Psoas muscle (tissue), 8 donors: ENCODE results near the gene ADGRG3. TPM values are rescaled to one million over a fixed set of nuclear protein-coding genes. Genes with fewer than 3 reads are reported as not detected.

Experiments used
- ATAC-seq, 4 donors: fragments of 200-7000 bp; cut with Tn5 transposase; one replicate each; pipeline ENCODE4 v1.9.1; 2020; ENCODE audit warnings: moderate library complexity in 3 of 4, mild to moderate bottlenecking in 2 of 4
- DNase-seq, 2 donors: peaks; one replicate each; pipeline ENCODE4 v3.0.0-alpha.2; 2020
- H3K27ac ChIP-seq: fragments of 200-600 bp; one replicate; pipeline ENCODE4 v1.8.0; 2022
- H3K27me3 ChIP-seq, 3 donors: fragments of 200-600 bp in 1 of 3; one replicate each; pipeline versions ENCODE4 v1.6.1 to v1.8.0; 2013 to 2022; ENCODE audit warnings: low read length in 2 of 3, mild to moderate bottlenecking in 2 of 3, moderate library complexity in 1 of 3; ENCODE audit not compliant: insufficient read depth in 3 of 3
- H3K36me3 ChIP-seq, 2 donors: fragments of 200-600 bp in 1 of 2; one replicate each; pipeline versions ENCODE4 v1.6.1 to v1.8.0; 2013 to 2022; ENCODE audit warnings: low read depth in 1 of 2, mild to moderate bottlenecking in 1 of 2, moderate library complexity in 1 of 2; ENCODE audit not compliant: insufficient read depth in 1 of 2
- H3K4me1 ChIP-seq: fragments of 200-600 bp; one replicate; pipeline ENCODE4 v1.8.0; 2022
- H3K4me3 ChIP-seq: fragments of 200-600 bp; one replicate; pipeline ENCODE4 v1.8.0; 2022; ENCODE audit warnings: mild to moderate bottlenecking
- H3K9me3 ChIP-seq: fragments of 200-600 bp; one replicate; pipeline ENCODE4 v1.8.0; 2022
- CTCF ChIP-seq: fragments of 200-600 bp; IDR thresholded peaks from one replicate; pipeline ENCODE4 v1.8.0; 2022; ENCODE audit warnings: antibody characterized with exemption
- WGBS, 3 donors: extraction: QIAGEN DNeasy Blood & Tissue Kit; methylation state at CpG; one replicate each; pipeline versions ENCODE4 v1.1.6 to v1.1.7; 2013; 5-methylcytosine and 5-hydroxymethylcytosine counted together
- intact Hi-C, 2 donors: fragments of 100-400 bp; cut with DNase I; formaldehyde crosslinking; loops; one replicate each; pipeline versions ENCODE4 v1.11.0 to v1.14.2; 2022
- polyA plus RNA-seq, 3 donors: library from polyadenylated mRNA; stranded (reverse); fragments of 200-250 nt; gene quantifications; one replicate each; pipeline ENCODE4 v1.2.3, GENCODE V29; 2013
- total RNA-seq, 4 donors: library from RNA; stranded (reverse); fragmentation: NEBNext Ultra II Directional in 2 of 4; extraction: Animal tissue kit (Norgen Biotek cat#: 25700) in 2 of 4; gene quantifications; one replicate each; pipeline versions ENCODE4 v1.2.1 to v1.2.4, GENCODE V29; 2021 to 2023
- donor health status: healthy with polysubstance abuse.
- donor health status: DM: no; HTN: no; CAD: no; lungs with moderate emphysema.
- donor health status: Bipolar disorder and iron deficiency.
- donor health status: healthy.
- donor health status: DM: yes; HTN: yes; CAD: no.
- donor health status: DM: no; HTN: no; CAD: no.
- donor health status: DM: no; HTN: no; CAD: no.
- donor health status: DM: yes; HTN: yes; CAD: no.

The ADGRG3 gene
- total and polyA plus RNA-seq, 7 donors = 0.16 to 0.57 (median 0.31) TPM

DNA sequence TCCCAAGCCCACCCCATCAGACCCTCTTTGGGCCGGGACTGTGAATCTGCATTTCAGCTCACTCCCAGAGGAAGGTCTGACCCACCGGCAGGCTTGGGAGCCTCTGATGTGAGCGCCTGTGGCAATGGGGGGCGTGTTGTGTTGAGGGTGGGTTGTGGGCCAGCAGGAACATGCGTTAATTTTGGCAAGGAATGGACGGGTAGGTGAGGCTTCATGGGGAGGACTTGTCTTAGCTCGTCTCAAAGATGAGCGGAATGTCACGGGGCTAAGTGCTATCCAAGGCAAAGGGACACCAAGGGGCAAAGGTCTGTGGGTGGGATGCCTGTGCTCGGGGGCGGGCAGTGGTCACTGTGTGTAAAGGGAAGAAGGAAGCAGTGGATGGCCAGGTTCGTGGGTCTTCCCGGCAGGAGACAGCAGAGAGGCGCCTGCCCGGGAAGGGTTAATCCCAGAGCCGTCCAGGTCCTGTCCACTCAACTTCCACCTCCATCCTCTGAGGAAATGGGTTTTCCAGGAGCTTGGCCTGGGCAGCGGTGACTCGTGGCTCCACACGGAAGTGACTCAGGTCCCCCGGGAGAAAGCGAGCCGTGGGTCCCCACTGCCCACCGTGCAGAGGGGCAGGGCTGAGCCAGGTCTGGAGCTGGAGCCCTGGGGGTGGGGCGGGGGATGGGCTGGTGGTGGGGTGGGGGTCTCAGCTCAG is 22.3 kb upstream of the ADGRG3 start:
- WGBS, 3 donors = 30 to 38% (median 32%) methylated on average over 24 of the region's 24 CpGs
- H3K9me3 ChIP-seq = no peaks in the 10 kb centered on the region
- peaks cover 0 to 5% (median 0%) of the 10 kb centered on the region in 3 donors for H3K27me3 ChIP-seq
- TF ChIP-seq CTCF = no peak
- no peaks in the 10 kb centered on the region for H3K36me3 ChIP-seq
- intact Hi-C loops = loop anchor here (5.0 kb wide), 2 partner anchors 54 to 69 kb away; no protein-coding TSS in a partner anchor
- DNase-seq (peak; percentile 52 to 76), ATAC-seq (peak; percentile 31 to 64 (median 34))
- no peak overlapping the region for H3K4me3 ChIP-seq
- peak overlapping the region; percentile 53 for H3K27ac ChIP-seq
- no peaks in the 10 kb centered on the region for H3K4me1 ChIP-seq

- Histone ChIP-seq H3K4me1 (no peaks in the 10 kb centered on the region), H3K27ac (peak overlapping the region; percentile 53)
- ATAC-seq = peak in 3 of 4 donors; percentile 10 to 36 (median 21)
Observed at GRCh38 chr16:57646388-57647039, 21.6 kb upstream of the ADGRG3 start.

DNA sequence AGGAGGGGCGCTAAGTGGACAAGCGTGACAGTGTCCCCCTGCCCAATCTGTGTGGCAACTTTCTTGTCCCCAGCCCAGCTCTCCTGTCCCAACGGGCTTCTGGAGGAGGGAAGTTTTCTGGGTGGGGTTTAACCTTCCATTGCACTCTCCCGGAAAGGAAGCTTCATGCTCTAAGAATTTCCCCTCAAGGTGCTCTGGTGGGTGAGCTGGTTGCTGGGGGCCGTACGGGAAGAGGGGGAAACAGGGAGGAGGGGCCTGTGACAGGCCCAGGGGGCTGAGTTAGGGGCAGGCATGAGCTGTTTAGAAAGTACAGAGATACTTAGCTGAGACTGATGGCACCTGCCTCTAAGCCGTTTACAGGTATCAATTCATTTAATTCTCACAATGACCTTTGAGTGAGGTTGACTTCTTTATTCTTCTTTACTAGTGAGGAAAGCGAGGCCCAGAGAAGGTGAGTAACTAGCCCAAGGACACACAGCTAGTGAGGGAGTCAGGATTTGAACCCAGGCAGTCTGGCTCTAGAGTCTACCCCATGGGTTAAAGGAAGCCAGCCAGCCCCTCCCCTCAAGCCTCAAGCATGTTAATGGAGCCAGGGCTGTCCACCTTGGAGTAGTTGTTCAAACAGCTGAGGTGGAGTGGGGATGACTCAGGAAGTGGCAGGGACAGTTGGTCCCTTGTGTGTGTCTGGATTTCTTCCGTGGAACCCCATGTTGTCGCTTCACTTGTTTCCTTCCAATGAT is 20.8 kb upstream of the ADGRG3 start:
- WGBS, 3 donors = 55 to 60% (median 55%) methylated on average over 10 of the region's 10 CpGs
- intact Hi-C loops = loop anchor here (5.0 kb wide), 2 partner anchors 55 to 70 kb away; no protein-coding TSS in a partner anchor
- no peaks in the 10 kb centered on the region for H3K4me1 ChIP-seq
- no peak overlapping the region for H3K4me3 ChIP-seq
- H3K27me3 ChIP-seq = peaks cover 0 to 5% (median 0%) of the 10 kb centered on the region in 3 donors
- no peaks in the 10 kb centered on the region for H3K9me3 ChIP-seq
- no peak for DNase-seq
- ATAC-seq = peak in 1 of 4 donors; percentile 26
- H3K27ac ChIP-seq = peak overlapping the region; percentile 53
- TF ChIP-seq CTCF = no peak
- H3K36me3 ChIP-seq = no peaks in the 10 kb centered on the region

More at GRCh38 chr16:57646388-57647039, 21.6 kb upstream of the ADGRG3 start:
- no peak for TF ChIP-seq CTCF
- H3K4me3 ChIP-seq = no peak overlapping the region
- H3K27me3 ChIP-seq = peaks cover 0 to 5% (median 0%) of the 10 kb centered on the region in 3 donors
- intact Hi-C loops = loop anchor here (5.0 kb wide), 2 partner anchors 54 to 69 kb away; no protein-coding TSS in a partner anchor
- 49 to 62% (median 56%) methylated on average over 14 of the region's 14 CpGs for WGBS, 3 donors
- no peak for DNase-seq
- H3K9me3 ChIP-seq = no peaks in the 10 kb centered on the region
- no peaks in the 10 kb centered on the region for H3K36me3 ChIP-seq

GRCh38 chr16:57648125-57648524 is 20.0 kb upstream of the ADGRG3 start:
- H3K27ac ChIP-seq = peak overlapping the region; percentile 50
- no peak for ATAC-seq
- TF ChIP-seq CTCF = no peak

More at GRCh38 chr16:57648125-57648524, 20.0 kb upstream of the ADGRG3 start:
- Histone ChIP-seq H3K4me3 (no peak overlapping the region), H3K36me3 (no peaks in the 10 kb centered on the region), H3K4me1 (no peaks in the 10 kb centered on the region), H3K9me3 (no peaks in the 10 kb centered on the region), H3K27me3 (peaks cover 0 to 5% (median 0%) of the 10 kb centered on the region in 3 donors)
- intact Hi-C loops = loop anchor here (2.0 to 5.0 kb wide), 3 partner anchors 47 to 71 kb away; no protein-coding TSS in a partner anchor
- WGBS, 3 donors = 63 to 77% (median 71%) methylated on average over 5 of the region's 5 CpGs
- DNase-seq = no peak
